Body of pancreas (tissue), 4 donors: ENCODE measurements around the gene JOSD1.

ENCODE experiments used
- POLR2A ChIP-seq, 3 donors: fragments of 450-650 bp; IDR thresholded peaks; one replicate each; pipeline ENCODE4 v1.6.1; 2016; ENCODE audit warnings: antibody characterized with exemption in 3 of 3, mild to moderate bottlenecking in 2 of 3
- TF ChIP-seq, protein P1 (sequence below), 7 experiments: fragments of 450-650 bp in 4 of 7; fragments of 200-600 bp in 3 of 7; sonication (generic) in 3 of 7; IDR thresholded peaks; one replicate each; pipeline ENCODE4 v1.5.1; 2016 to 2019; ENCODE audit warnings: antibody characterized with exemption in 7 of 7

GRCh38 chr22:38736257-38736570 is 35.5 kb upstream of the JOSD1 start:
- TF ChIP-seq, protein P1, sequence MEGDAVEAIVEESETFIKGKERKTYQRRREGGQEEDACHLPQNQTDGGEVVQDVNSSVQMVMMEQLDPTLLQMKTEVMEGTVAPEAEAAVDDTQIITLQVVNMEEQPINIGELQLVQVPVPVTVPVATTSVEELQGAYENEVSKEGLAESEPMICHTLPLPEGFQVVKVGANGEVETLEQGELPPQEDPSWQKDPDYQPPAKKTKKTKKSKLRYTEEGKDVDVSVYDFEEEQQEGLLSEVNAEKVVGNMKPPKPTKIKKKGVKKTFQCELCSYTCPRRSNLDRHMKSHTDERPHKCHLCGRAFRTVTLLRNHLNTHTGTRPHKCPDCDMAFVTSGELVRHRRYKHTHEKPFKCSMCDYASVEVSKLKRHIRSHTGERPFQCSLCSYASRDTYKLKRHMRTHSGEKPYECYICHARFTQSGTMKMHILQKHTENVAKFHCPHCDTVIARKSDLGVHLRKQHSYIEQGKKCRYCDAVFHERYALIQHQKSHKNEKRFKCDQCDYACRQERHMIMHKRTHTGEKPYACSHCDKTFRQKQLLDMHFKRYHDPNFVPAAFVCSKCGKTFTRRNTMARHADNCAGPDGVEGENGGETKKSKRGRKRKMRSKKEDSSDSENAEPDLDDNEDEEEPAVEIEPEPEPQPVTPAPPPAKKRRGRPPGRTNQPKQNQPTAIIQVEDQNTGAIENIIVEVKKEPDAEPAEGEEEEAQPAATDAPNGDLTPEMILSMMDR (IDR thresholded peaks at IDR 0.05), result no peak
- TF ChIP-seq POLR2A (IDR thresholded peaks at IDR 0.05), result no peak
